PC-3 (cell line): ENCODE results near the gene C3AR1. TPM values are rescaled to one million over a fixed set of nuclear protein-coding genes. Genes with fewer than 3 reads are reported as not detected.
"Not testable (repeated sequence)": the region's sequence is repeated elsewhere in the genome, so short reads cannot be mapped to it uniquely, and the experiment has no call there.

Source experiments
- ATAC-seq: fragments of 200-7000 bp; cut with Tn5 transposase; 2 replicates; pipeline ENCODE4 v1.9.1; 2020; ENCODE audit warnings: mild to moderate bottlenecking, moderate library complexity
- BruUV-seq: library from RNA; stranded (reverse); fragments of 400-500 nt; replicated peaks from 2 replicates; lab custom pipeline; 2021; lab: Mats Ljungman, UMichigan
- CTCF ChIA-PET: fragments of 300-600 bp; sonication (Branson Sonifier 250); formaldehyde crosslinking; loops from one replicate; lab custom pipeline; 2022; ENCODE audit warnings: antibody characterized with exemption; lab: Charles Lee
- POLR2A ChIA-PET: fragments of 300-600 bp; sonication (Branson Sonifier 250); formaldehyde crosslinking; loops from one replicate; lab custom pipeline; 2022; ENCODE audit warnings: antibody characterized with exemption; ENCODE audit not compliant: unreplicated experiment; lab: Charles Lee
- DNase-seq: peaks from one replicate; pipeline ENCODE4 v3.0.0-alpha.2; 2015
- H2AFZ ChIP-seq: fragments of 300-600 bp; sonication (generic); 2 replicates; pipeline ENCODE4 v1.6.0; 2016; ENCODE audit warnings: antibody characterized with exemption, low read length
- H3F3A ChIP-seq: fragments of 300-600 bp; sonication (generic); one replicate; pipeline ENCODE4 v1.6.0; 2017; ENCODE audit warnings: antibody characterized with exemption, low read length, control low read depth, mild to moderate bottlenecking; ENCODE audit not compliant: unreplicated experiment
- H3K27ac ChIP-seq: fragments of 300-600 bp; sonication (generic); 2 replicates; pipeline ENCODE4 v1.5.1; 2016; ENCODE audit warnings: mild to moderate bottlenecking, low read length
- H3K27me3 ChIP-seq: fragments of 300-600 bp; sonication (generic); 2 replicates; pipeline ENCODE4 v1.6.1; 2016; ENCODE audit warnings: low read length, mixed read lengths
- H3K36me3 ChIP-seq: fragments of 300-600 bp; sonication (generic); 2 replicates; pipeline ENCODE4 v1.6.1; 2016; ENCODE audit warnings: low read depth, mixed run types, low read length, mixed read lengths
- H3K4me1 ChIP-seq: fragments of 300-600 bp; sonication (generic); 2 replicates; pipeline ENCODE4 v1.5.1; 2016; ENCODE audit warnings: low read length; ENCODE audit not compliant: insufficient read depth
- H3K4me2 ChIP-seq: fragments of 300-600 bp; sonication (generic); 2 replicates; pipeline ENCODE4 v1.6.0; 2016; ENCODE audit warnings: low read length
- H3K4me3 ChIP-seq: fragments of 300-600 bp; sonication (generic); 2 replicates; pipeline ENCODE4 v1.5.1; 2016; ENCODE audit warnings: mild to moderate bottlenecking, low read length, mixed read lengths
- H3K79me2 ChIP-seq: fragments of 300-600 bp; sonication (generic); 2 replicates; pipeline ENCODE4 v1.6.1; 2017; ENCODE audit warnings: low read length, mixed read lengths
- H3K9ac ChIP-seq: fragments of 300-600 bp; sonication (generic); 2 replicates; pipeline ENCODE4 v1.6.0; 2016; ENCODE audit warnings: mild to moderate bottlenecking, low read length
- H3K9me2 ChIP-seq: fragments of 300-600 bp; sonication (generic); replicated peaks from 2 replicates; pipeline ENCODE4 v1.6.1; 2016; ENCODE audit warnings: mixed run types, low read length, mixed read lengths
- H3K9me3 ChIP-seq: fragments of 300-600 bp; sonication (generic); 2 replicates; pipeline ENCODE4 v1.6.1; 2016; ENCODE audit warnings: low read length, mixed read lengths
- H4K20me1 ChIP-seq: fragments of 300-600 bp; sonication (generic); 2 replicates; pipeline ENCODE4 v1.6.1; 2016; ENCODE audit warnings: low read length, mixed read lengths
- CTCF ChIP-seq: fragments of 300-600 bp; sonication (generic); conservative IDR thresholded peaks from 2 replicates; pipeline ENCODE4 v1.5.1; 2017; ENCODE audit warnings: antibody characterized with exemption, low read depth, mild to moderate bottlenecking, low read length
- EZH2 ChIP-seq: fragments of 300-600 bp; sonication (generic); IDR thresholded peaks from one replicate; pipeline ENCODE4 v1.6.1; 2017; ENCODE audit warnings: antibody characterized with exemption, mild to moderate bottlenecking, low read length; ENCODE audit not compliant: unreplicated experiment
- EZH2phosphoT487 ChIP-seq: fragments of 300-600 bp; sonication (generic); IDR thresholded peaks from 2 replicates; pipeline ENCODE4 v1.6.1; 2018; ENCODE audit warnings: mild to moderate bottlenecking, antibody characterized with exemption, low read length, borderline replicate concordance
- intact Hi-C: fragments of 100-400 bp; cut with micrococcal nuclease; formaldehyde crosslinking; loops from 2 replicates; pipeline ENCODE4 v1.9.0; 2023
- total RNA-seq: library from RNA; depleted of rRNA; stranded (reverse); fragments of >200 nt; gene quantifications from 2 replicates; pipeline ENCODE4 v1.2.3, GENCODE V29; 2014

The C3AR1 gene
- total RNA-seq, 1 experiment from 2014 or later: not detected

- intact Hi-C loops: no loop called here
- H3K9me3 ChIP-seq: no peaks in the 10 kb centered on the region
- H2AFZ ChIP-seq: no peak overlapping the region
- H3K36me3 ChIP-seq: peaks cover 10% of the 10 kb centered on the region
- H3K4me1 ChIP-seq: no peaks in the 10 kb centered on the region
- ATAC-seq (no peak), DNase-seq (no peak)
- CTCF ChIA-PET: no interaction called here
- H3K27me3 ChIP-seq: no peaks in the 10 kb centered on the region
- no peaks in the 10 kb centered on the region for H3F3A ChIP-seq
- H3K9me2 ChIP-seq: no peaks in the 10 kb centered on the region
- POLR2A ChIA-PET: no interaction called here
- no peaks in the 10 kb centered on the region for H4K20me1 ChIP-seq
- no peak overlapping the region for H3K4me3 ChIP-seq
- no TSS peak for BruUV-seq
- H3K4me2 ChIP-seq: no peak overlapping the region
- no peak overlapping the region for H3K27ac ChIP-seq
- no peak overlapping the region for H3K9ac ChIP-seq
- H3K79me2 ChIP-seq: peaks cover 39% of the 10 kb centered on the region
- TF ChIP-seq CTCF (no peak), EZH2 (no peak), EZH2phosphoT487 (no peak)
Observed at GRCh38 chr12:8089716-8090115, 23.6 kb upstream of the C3AR1 start.

- H3K4me3 ChIP-seq, POLR2A ChIA-PET, H3K36me3 ChIP-seq, intact Hi-C loops, H3K9ac ChIP-seq, H3K27ac ChIP-seq, H3K27me3 ChIP-seq, H3K9me3 ChIP-seq, H3F3A ChIP-seq, H3K4me2 ChIP-seq, CTCF ChIA-PET, H3K9me2 ChIP-seq, ATAC-seq, H4K20me1 ChIP-seq, DNase-seq, BruUV-seq, H2AFZ ChIP-seq, H3K4me1 ChIP-seq: not testable (repeated sequence)
- peaks cover 43% of the 10 kb centered on the region for H3K79me2 ChIP-seq
Observed at GRCh38 chr12:8089277-8089676, 23.1 kb upstream of the C3AR1 start.

GRCh38 chr12:8088574-8088973 is 22.4 kb upstream of the C3AR1 start:
- no peaks in the 10 kb centered on the region for H4K20me1 ChIP-seq
- H3K9ac ChIP-seq: no peak overlapping the region
- no peak overlapping the region for H2AFZ ChIP-seq
- H3K4me1 ChIP-seq: no peaks in the 10 kb centered on the region
- no peak overlapping the region for H3K4me3 ChIP-seq
- POLR2A ChIA-PET: no interaction called here
- intact Hi-C loops: no loop called here
- H3F3A ChIP-seq: no peaks in the 10 kb centered on the region
- TF ChIP-seq EZH2phosphoT487 (no peak), EZH2 (no peak), CTCF (no peak)
- ATAC-seq (no peak), DNase-seq (no peak)
- CTCF ChIA-PET: no interaction called here
- H3K79me2 ChIP-seq: peaks cover 50% of the 10 kb centered on the region
- no peak overlapping the region for H3K4me2 ChIP-seq
- H3K9me3 ChIP-seq: no peaks in the 10 kb centered on the region
- H3K9me2 ChIP-seq: no peaks in the 10 kb centered on the region
- BruUV-seq: no TSS peak
- no peaks in the 10 kb centered on the region for H3K27me3 ChIP-seq
- no peak overlapping the region for H3K27ac ChIP-seq
- peaks cover 10% of the 10 kb centered on the region; the same call in 1 of the 2 replicates for H3K36me3 ChIP-seq
